Neural progenitor cell (in vitro differentiated cells): ENCODE measurements around the gene KCNMA1.

ENCODE experiments used
- EZH2phosphoT487 ChIP-seq: fragments of 200-600 bp; sonication (generic); IDR thresholded peaks from 2 replicates; pipeline ENCODE4 v1.6.1; 2017; ENCODE audit warnings: antibody characterized with exemption
- TF ChIP-seq, protein P1 (sequence below): fragments of 200-600 bp; sonication (generic); IDR thresholded peaks from 2 replicates; pipeline ENCODE4 v1.5.1; 2017; ENCODE audit warnings: antibody characterized with exemption, mild to moderate bottlenecking

DNA sequence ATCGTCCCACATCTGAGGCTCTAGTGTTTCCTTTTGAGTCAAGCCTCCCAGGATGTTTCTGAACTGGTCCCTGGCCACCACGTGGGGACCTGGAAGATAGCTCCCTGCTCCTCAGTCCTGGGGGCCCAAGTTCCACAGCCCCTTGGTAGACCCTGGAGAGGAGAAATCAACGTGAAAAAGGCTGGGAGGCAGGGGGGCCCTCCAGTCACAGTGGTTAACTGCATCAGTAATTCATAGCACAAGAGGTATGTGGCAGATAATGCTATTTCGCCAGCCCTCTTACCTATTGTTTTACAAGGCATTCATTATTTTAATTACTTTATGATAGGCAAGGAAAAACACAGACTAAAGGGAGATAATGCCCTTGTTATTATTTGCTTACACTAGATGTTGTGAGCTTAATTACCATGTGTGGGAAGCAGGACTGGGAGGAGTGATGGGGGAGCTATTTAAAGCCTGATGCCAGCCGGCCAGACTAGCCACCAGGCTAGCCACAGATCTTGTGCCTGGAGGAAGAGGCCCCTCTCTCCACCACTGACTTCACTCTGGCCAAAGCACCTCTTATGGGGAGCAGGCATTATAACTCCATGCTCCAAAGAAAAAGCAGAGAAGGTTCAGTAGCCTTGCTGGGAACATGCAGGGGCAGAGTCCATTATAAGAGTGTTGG is 230.7 kb downstream of the KCNMA1 start:
- TF ChIP-seq, protein P1, sequence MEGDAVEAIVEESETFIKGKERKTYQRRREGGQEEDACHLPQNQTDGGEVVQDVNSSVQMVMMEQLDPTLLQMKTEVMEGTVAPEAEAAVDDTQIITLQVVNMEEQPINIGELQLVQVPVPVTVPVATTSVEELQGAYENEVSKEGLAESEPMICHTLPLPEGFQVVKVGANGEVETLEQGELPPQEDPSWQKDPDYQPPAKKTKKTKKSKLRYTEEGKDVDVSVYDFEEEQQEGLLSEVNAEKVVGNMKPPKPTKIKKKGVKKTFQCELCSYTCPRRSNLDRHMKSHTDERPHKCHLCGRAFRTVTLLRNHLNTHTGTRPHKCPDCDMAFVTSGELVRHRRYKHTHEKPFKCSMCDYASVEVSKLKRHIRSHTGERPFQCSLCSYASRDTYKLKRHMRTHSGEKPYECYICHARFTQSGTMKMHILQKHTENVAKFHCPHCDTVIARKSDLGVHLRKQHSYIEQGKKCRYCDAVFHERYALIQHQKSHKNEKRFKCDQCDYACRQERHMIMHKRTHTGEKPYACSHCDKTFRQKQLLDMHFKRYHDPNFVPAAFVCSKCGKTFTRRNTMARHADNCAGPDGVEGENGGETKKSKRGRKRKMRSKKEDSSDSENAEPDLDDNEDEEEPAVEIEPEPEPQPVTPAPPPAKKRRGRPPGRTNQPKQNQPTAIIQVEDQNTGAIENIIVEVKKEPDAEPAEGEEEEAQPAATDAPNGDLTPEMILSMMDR = no peak
- no peak for TF ChIP-seq EZH2phosphoT487
